ENCODE results near the gene DLGAP4. TPM values are rescaled to one million over a fixed set of nuclear protein-coding genes. Genes with fewer than 3 reads are reported as not detected.

The DLGAP4 gene
- total and polyA plus RNA-seq, 2 of the 8 experiments (the other 6 are each of a cell fraction or from before 2014, with no cell fraction given) = 41.2 to 57.2 TPM

- no peak overlapping the region for H3K4me2 ChIP-seq (ENCODE audit: insufficient read depth in 1 of 2, low read depth in 2 of 2, low read length in 2 of 2)
- H3K56ac ChIP-seq (replicated peaks; ENCODE audit: insufficient read length, low read depth, low read length) = no peak overlapping the region
- no peak overlapping the region for H4K5ac ChIP-seq (ENCODE audit: insufficient read length, low read depth, low read length)
- peaks cover 7 to 12% of the 10 kb centered on the region in 2 experiments for H4K20me1 ChIP-seq (replicated peaks in 1 of 2; ENCODE audit: control insufficient read depth in 1 of 2, insufficient read depth in 2 of 2, low read length in 2 of 2)
- no peaks in the 10 kb centered on the region for H3K4me1 ChIP-seq (replicated peaks in 1 of 4; ENCODE audit: control insufficient read depth in 3 of 4, insufficient read depth in 4 of 4, low read length in 3 of 4)
- no peak for TF ChIP-seq EP300 (IDR thresholded peaks at IDR 0.05; ENCODE audit: borderline replicate concordance in 1 of 2, low read depth in 2 of 2, low read length in 2 of 2)
- no peak for TF ChIP-seq ASH2L (IDR thresholded peaks at IDR 0.05; ENCODE audit: low read length)
- no peak for TF ChIP-seq JUN (IDR thresholded peaks at IDR 0.05; ENCODE audit: low read depth, low read length)
- TF ChIP-seq RAD21 (IDR thresholded peaks at IDR 0.05 in 1 of 2, conservative IDR thresholded peaks at IDR 0.05 in 1 of 2; ENCODE audit: low read depth in 2 of 2, low read length in 2 of 2) = no peak
- TF ChIP-seq ATF2 (IDR thresholded peaks at IDR 0.05; ENCODE audit: low read length) = no peak
- no peak overlapping the region for H2BK12ac ChIP-seq (ENCODE audit: low read depth, low read length)
- H2BK15ac ChIP-seq (ENCODE audit: low read length) = no peak overlapping the region
- H2BK120ac ChIP-seq (replicated peaks; ENCODE audit: low read depth, low read length) = no peak overlapping the region
- H3K23ac ChIP-seq (ENCODE audit: insufficient read length) = no peak overlapping the region
- H3K27ac ChIP-seq (ENCODE audit: low read depth, low read length) = no peak overlapping the region
- H3K4me3 ChIP-seq (ENCODE audit: extremely low read depth in 1 of 4, insufficient read depth in 2 of 4, low read depth in 3 of 4, low read length in 4 of 4) = no peak overlapping the region
- CTCF ChIA-PET (ENCODE audit: partially characterized antibody) = interaction anchor here (0.7 to 1.7 kb wide), 4 partner anchors 11 to 197 kb away, joined by 3 to 4 read pairs (median 3); no protein-coding TSS in a partner anchor
- H3K23me2 ChIP-seq (ENCODE audit: low read depth, low read length) = no peaks in the 10 kb centered on the region
- H3K79me1 ChIP-seq (ENCODE audit: low read depth, low read length) = no peaks in the 10 kb centered on the region; the same call in 1 of the 2 replicates
- 91% methylated on average over 10 of the region's 10 CpGs; no CpG with 5 or more reads in 1 of the 2 experiments for WGBS, 2 experiments (ENCODE audit: extremely low coverage in 1 of 2, insufficient coverage in 1 of 2, insufficient read length in 1 of 2, insufficient replicate concordance in 2 of 2, low coverage in 1 of 2, low lambda C conversion rate in 2 of 2, missing lambda C conversion rate in 1 of 2)
- no peak overlapping the region for H3K4ac ChIP-seq (replicated peaks; ENCODE audit: insufficient read length, low read depth, low read length)
- H2AFZ ChIP-seq (ENCODE audit: low read length) = no peak overlapping the region
- FAIRE-seq (no peak), DNase-seq (ENCODE audit: low read depth in 1 of 2, low spot score in 2 of 2) (no peak)
- no peak overlapping the region; the same call in 1 of the 2 replicates for H4K8ac ChIP-seq (ENCODE audit: extremely low read depth, insufficient read depth, low read length)
- no peak overlapping the region for H2AK5ac ChIP-seq (ENCODE audit: low read depth, low read length)
- no peaks in the 10 kb centered on the region for H3K27me3 ChIP-seq (replicated peaks in 1 of 4; ENCODE audit: control insufficient read depth in 3 of 4, extremely low read depth in 1 of 4, insufficient read depth in 3 of 4, low read length in 3 of 4)
- H3K14ac ChIP-seq (ENCODE audit: insufficient read length) = no peak overlapping the region
- H2BK5ac ChIP-seq (ENCODE audit: low read depth, low read length) = no peak overlapping the region
- H3K18ac ChIP-seq (ENCODE audit: extremely low read depth, low read length) = no peak overlapping the region
- no peaks in the 10 kb centered on the region for H3K9me3 ChIP-seq (ENCODE audit: insufficient read depth in 2 of 2, low read depth in 1 of 2, low read length in 1 of 2)
- POLR2A ChIA-PET (ENCODE audit: partially characterized antibody) = interaction anchor here (0.6 to 1.5 kb wide), 2 partner anchors 8 to 60 kb away, joined by 3 read pairs; no protein-coding TSS in a partner anchor
- H4K91ac ChIP-seq (replicated peaks; ENCODE audit: insufficient read length, low read length) = no peak overlapping the region
- H3K36me3 ChIP-seq (ENCODE audit: control insufficient read depth in 2 of 4, insufficient read depth in 4 of 4, low read length in 3 of 4) = peaks cover 0 to 5% (median under 1%) of the 10 kb centered on the region in 4 experiments; a peak in 3 of 8 replicates
- H2BK20ac ChIP-seq (ENCODE audit: low read length) = no peak overlapping the region
- no peaks in the 10 kb centered on the region for H3K79me2 ChIP-seq (ENCODE audit: control insufficient read depth in 1 of 2, insufficient read depth in 2 of 2, low read length in 2 of 2)
- no peak overlapping the region for H3K9ac ChIP-seq (replicated peaks in 1 of 4; ENCODE audit: extremely low read depth in 1 of 4, low read depth in 3 of 4, low read length in 3 of 4)
Measured at GRCh38 chr20:36532388-36532787, 226.2 kb downstream of the DLGAP4 start.

All from H1 (cell line).